ENCODE data around the gene KCNMA1.

DNA sequence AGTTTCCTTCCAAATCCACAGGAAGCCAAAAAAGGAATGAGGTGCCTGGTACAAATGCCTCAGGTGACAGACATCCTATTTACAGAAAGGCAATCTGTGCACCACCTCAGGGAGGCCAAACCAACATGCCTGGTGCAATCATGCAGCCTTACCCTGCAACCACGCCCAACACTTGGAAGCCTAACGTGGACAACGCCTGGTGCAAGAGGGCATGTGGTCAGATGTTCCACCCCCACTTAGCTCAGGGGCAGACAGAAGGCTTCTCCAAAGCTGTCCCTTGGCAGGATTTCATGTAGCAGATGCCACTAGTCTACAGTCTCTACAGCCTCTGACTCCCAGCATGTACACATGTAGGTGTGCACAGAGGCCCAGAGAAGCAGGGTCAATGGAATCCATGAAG is 89.5 kb downstream of the KCNMA1 start:
- no peak for TF ChIP-seq POLR2A (IDR thresholded peaks at IDR 0.05)
- TF ChIP-seq CTCF (IDR thresholded peaks at IDR 0.05) = no peak
- TF ChIP-seq POLR2AphosphoS5 (IDR thresholded peaks at IDR 0.05) = no peak
- no peak for TF ChIP-seq EP300 (IDR thresholded peaks at IDR 0.05)
